Neural cell (in vitro differentiated cells): Measurements from ENCODE around the gene RAF1.

Experiments used
- EP300 ChIP-seq: fragments of 450-650 bp; conservative IDR thresholded peaks from 2 replicates; pipeline ENCODE4 v1.6.1; 2014; ENCODE audit warnings: antibody characterized with exemption, mild to moderate bottlenecking, moderate library complexity; ENCODE audit not compliant: poor library complexity, severe bottlenecking
- EZH2 ChIP-seq: fragments of 200-600, 300-800 bp; shearing (Covaris generic), sonication (generic); IDR thresholded peaks from 2 replicates; pipeline ENCODE4 v1.6.1; 2014; ENCODE audit warnings: antibody characterized with exemption, low read length, borderline replicate concordance, mild to moderate bottlenecking; ENCODE audit not compliant: insufficient read depth, poor library complexity, severe bottlenecking
- POLR2AphosphoS5 ChIP-seq: IDR thresholded peaks from 2 replicates; pipeline ENCODE4 v1.6.1; 2012
- RAD21 ChIP-seq: fragments of 450-650 bp; conservative IDR thresholded peaks from 2 replicates; pipeline ENCODE4 v1.6.1; 2014; ENCODE audit warnings: antibody characterized with exemption, mild to moderate bottlenecking, moderate library complexity
- SMC3 ChIP-seq: fragments of 450-650 bp; conservative IDR thresholded peaks from 2 replicates; pipeline ENCODE4 v1.6.1; 2014; ENCODE audit warnings: antibody characterized with exemption, mild to moderate bottlenecking, moderate library complexity; ENCODE audit not compliant: poor library complexity
- TAF1 ChIP-seq: IDR thresholded peaks from 2 replicates; pipeline ENCODE4 v1.6.1; 2012; ENCODE audit warnings: low read depth
- TF ChIP-seq, protein P1 (sequence below): fragments of 450-650 bp; IDR thresholded peaks from 2 replicates; pipeline ENCODE4 v1.5.1; 2014; ENCODE audit warnings: antibody characterized with exemption, mild to moderate bottlenecking, moderate library complexity; ENCODE audit not compliant: poor library complexity, severe bottlenecking
- TF ChIP-seq, protein P2 (sequence below): IDR thresholded peaks from 2 replicates; pipeline ENCODE4 v1.6.1; 2012; ENCODE audit warnings: borderline replicate concordance

DNA sequence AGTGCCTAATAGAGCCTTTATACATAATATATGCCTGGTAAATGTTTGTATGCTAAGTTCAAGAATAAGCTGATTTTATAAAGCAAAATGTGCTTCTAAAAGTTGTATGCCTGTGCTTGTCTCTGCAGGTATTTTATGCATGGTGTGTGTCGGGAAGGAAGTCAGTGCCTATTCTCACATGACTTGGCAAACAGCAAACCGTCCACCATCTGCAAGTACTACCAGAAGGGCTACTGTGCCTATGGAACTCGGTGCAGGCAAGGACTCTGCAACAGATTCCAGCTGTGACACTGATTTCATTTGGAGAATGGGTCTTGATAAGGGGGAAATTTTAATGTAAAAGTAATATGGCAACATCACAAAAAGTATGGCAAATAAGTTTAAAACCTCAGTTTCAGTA lies 95.2 kb downstream of the RAF1 start:
- TF ChIP-seq, protein P1, sequence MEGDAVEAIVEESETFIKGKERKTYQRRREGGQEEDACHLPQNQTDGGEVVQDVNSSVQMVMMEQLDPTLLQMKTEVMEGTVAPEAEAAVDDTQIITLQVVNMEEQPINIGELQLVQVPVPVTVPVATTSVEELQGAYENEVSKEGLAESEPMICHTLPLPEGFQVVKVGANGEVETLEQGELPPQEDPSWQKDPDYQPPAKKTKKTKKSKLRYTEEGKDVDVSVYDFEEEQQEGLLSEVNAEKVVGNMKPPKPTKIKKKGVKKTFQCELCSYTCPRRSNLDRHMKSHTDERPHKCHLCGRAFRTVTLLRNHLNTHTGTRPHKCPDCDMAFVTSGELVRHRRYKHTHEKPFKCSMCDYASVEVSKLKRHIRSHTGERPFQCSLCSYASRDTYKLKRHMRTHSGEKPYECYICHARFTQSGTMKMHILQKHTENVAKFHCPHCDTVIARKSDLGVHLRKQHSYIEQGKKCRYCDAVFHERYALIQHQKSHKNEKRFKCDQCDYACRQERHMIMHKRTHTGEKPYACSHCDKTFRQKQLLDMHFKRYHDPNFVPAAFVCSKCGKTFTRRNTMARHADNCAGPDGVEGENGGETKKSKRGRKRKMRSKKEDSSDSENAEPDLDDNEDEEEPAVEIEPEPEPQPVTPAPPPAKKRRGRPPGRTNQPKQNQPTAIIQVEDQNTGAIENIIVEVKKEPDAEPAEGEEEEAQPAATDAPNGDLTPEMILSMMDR: no peak
- no peak for TF ChIP-seq TAF1
- TF ChIP-seq EZH2: no peak
- no peak for TF ChIP-seq POLR2AphosphoS5
- no peak for TF ChIP-seq SMC3
- no peak for TF ChIP-seq RAD21
- TF ChIP-seq EP300: no peak
- TF ChIP-seq, protein P2, sequence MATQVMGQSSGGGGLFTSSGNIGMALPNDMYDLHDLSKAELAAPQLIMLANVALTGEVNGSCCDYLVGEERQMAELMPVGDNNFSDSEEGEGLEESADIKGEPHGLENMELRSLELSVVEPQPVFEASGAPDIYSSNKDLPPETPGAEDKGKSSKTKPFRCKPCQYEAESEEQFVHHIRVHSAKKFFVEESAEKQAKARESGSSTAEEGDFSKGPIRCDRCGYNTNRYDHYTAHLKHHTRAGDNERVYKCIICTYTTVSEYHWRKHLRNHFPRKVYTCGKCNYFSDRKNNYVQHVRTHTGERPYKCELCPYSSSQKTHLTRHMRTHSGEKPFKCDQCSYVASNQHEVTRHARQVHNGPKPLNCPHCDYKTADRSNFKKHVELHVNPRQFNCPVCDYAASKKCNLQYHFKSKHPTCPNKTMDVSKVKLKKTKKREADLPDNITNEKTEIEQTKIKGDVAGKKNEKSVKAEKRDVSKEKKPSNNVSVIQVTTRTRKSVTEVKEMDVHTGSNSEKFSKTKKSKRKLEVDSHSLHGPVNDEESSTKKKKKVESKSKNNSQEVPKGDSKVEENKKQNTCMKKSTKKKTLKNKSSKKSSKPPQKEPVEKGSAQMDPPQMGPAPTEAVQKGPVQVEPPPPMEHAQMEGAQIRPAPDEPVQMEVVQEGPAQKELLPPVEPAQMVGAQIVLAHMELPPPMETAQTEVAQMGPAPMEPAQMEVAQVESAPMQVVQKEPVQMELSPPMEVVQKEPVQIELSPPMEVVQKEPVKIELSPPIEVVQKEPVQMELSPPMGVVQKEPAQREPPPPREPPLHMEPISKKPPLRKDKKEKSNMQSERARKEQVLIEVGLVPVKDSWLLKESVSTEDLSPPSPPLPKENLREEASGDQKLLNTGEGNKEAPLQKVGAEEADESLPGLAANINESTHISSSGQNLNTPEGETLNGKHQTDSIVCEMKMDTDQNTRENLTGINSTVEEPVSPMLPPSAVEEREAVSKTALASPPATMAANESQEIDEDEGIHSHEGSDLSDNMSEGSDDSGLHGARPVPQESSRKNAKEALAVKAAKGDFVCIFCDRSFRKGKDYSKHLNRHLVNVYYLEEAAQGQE: no peak
